GM08714 (cell line): ENCODE measurements around the gene RANBP1.

ENCODE experiments used
- H3K4me3 ChIP-seq: fragments of 200-500 bp; sonication (Bioruptor generic); 2 replicates; pipeline ENCODE4 v1.5.1; 2014; ENCODE audit warnings: mild to moderate bottlenecking, low read length, inconsistent platforms
- ZNF274 ChIP-seq: IDR thresholded peaks from 2 replicates; pipeline ENCODE4 v1.6.1; 2012; ENCODE audit warnings: mild to moderate bottlenecking, low read depth, low read length

Gene RANBP1

GRCh38 chr22:20138868-20139267 lies 23.0 kb downstream of the RANBP1 start:
- no peak for TF ChIP-seq ZNF274
- no peak overlapping the region for H3K4me3 ChIP-seq

- TF ChIP-seq ZNF274 = no peak
- H3K4me3 ChIP-seq = no peak overlapping the region
Measured at GRCh38 chr22:20139391-20140106, 23.6 kb downstream of the RANBP1 start.

GRCh38 chr22:20140107-20140445 lies 24.2 kb downstream of the RANBP1 start:
- TF ChIP-seq ZNF274 = no peak
- H3K4me3 ChIP-seq = no peak overlapping the region

- TF ChIP-seq ZNF274 = no peak
- H3K4me3 ChIP-seq = no peak overlapping the region
Measured at GRCh38 chr22:20140521-20140964, 24.6 kb downstream of the RANBP1 start.

- TF ChIP-seq ZNF274 = no peak
- no peak overlapping the region for H3K4me3 ChIP-seq
Measured at GRCh38 chr22:20141186-20142077, 25.5 kb downstream of the RANBP1 start.

- TF ChIP-seq ZNF274 = no peak
- no peak overlapping the region for H3K4me3 ChIP-seq
Measured at GRCh38 chr22:20142711-20143621, 27.1 kb downstream of the RANBP1 start.

- H3K4me3 ChIP-seq = no peak overlapping the region
- TF ChIP-seq ZNF274 = no peak
Measured at GRCh38 chr22:20143883-20144665, 28.2 kb downstream of the RANBP1 start.

- no peak overlapping the region for H3K4me3 ChIP-seq
- TF ChIP-seq ZNF274 = no peak
Measured at GRCh38 chr22:20145206-20145831, 29.4 kb downstream of the RANBP1 start.

- TF ChIP-seq ZNF274 = no peak
Measured at GRCh38 chr22:20145832-20146223, 29.9 kb downstream of the RANBP1 start.

GRCh38 chr22:20146777-20147176 lies 30.9 kb downstream of the RANBP1 start:
- no peak for TF ChIP-seq ZNF274
- no peak overlapping the region for H3K4me3 ChIP-seq

More at GRCh38 chr22:20145832-20146223, 29.9 kb downstream of the RANBP1 start:
- H3K4me3 ChIP-seq = no peak overlapping the region

GRCh38 chr22:20147237-20147988 lies 31.5 kb downstream of the RANBP1 start:
- no peak overlapping the region for H3K4me3 ChIP-seq
- no peak for TF ChIP-seq ZNF274

- no peak overlapping the region for H3K4me3 ChIP-seq
- TF ChIP-seq ZNF274 = no peak
Measured at GRCh38 chr22:20148414-20148813, 32.5 kb downstream of the RANBP1 start.
